Measurements from ENCODE around the gene OR8I2. TPM values are rescaled to one million over a fixed set of nuclear protein-coding genes. Genes with fewer than 3 reads are reported as not detected.
"Not testable (repeated sequence)": the region's sequence is repeated elsewhere in the genome, so short reads cannot be mapped to it uniquely, and the experiment has no call there.

Gene OR8I2
- total and polyA plus RNA-seq, 2 donors (not counting 1 experiment from before 2014, with no cell fraction given) = not detected

GRCh38 chr11:56122073-56122472 is 29.0 kb downstream of the OR8I2 start, which contains the start of gene OR8H3:
Gene OR8H3 (plus strand): TSS chr11:56122373. CDS start chr11:56122373, 0 bp downstream.
- Histone ChIP-seq H3K27me3 (ENCODE audit: control insufficient read depth, insufficient read depth, low read length) (no peaks in the 10 kb centered on the region), H3K79me2 (ENCODE audit: control insufficient read depth, insufficient read depth, low read length) (no peaks in the 10 kb centered on the region), H3K27ac (ENCODE audit: insufficient read depth, low read length) (no peak within 1 kb of the TSS), H3K9ac (ENCODE audit: insufficient read depth, low read length) (no peak within 1 kb of the TSS), H3K4me1 (ENCODE audit: control insufficient read depth, extremely low read depth, insufficient read depth, low read length) (no peaks in the 10 kb centered on the region), H4K20me1 (ENCODE audit: control insufficient read depth, extremely low read depth, insufficient read depth, low read length) (no peaks in the 10 kb centered on the region), H2AFZ (ENCODE audit: low read length) (no peak within 1 kb of the TSS), H3K9me3 (ENCODE audit: control insufficient read depth, insufficient read depth, low read depth, low read length) (no peaks in the 10 kb centered on the region), H3K4me3 (replicated peaks in 1 of 4; ENCODE audit: control extremely low read depth in 1 of 4, insufficient read depth in 1 of 4, low read depth in 3 of 4, low read length in 4 of 4) (no peak within 1 kb of the TSS), H3K36me3 (ENCODE audit: control insufficient read depth, insufficient read depth, low read length) (no peaks in the 10 kb centered on the region), H3K4me2 (ENCODE audit: extremely low read depth, insufficient read depth, low read length) (no peak within 1 kb of the TSS)
- DNase-seq (ENCODE audit: low read depth in 2 of 2) = no peak
- no peak for TF ChIP-seq EZH2 (IDR thresholded peaks at IDR 0.05; ENCODE audit: low read length, missing control alignments)
- no peak for TF ChIP-seq CTCF (conservative IDR thresholded peaks at IDR 0.05 in 1 of 2, IDR thresholded peaks at IDR 0.05 in 1 of 2; ENCODE audit: low read depth in 1 of 2, low read length in 2 of 2)

GRCh38 chr11:56140151-56140661 is 47.1 kb downstream of the OR8I2 start, which contains the start of gene OR8J3:
Gene OR8J3 (minus strand): TSS chr11:56140201. CDS start chr11:56137718, 2,483 bp downstream.
- TF ChIP-seq CTCF (conservative IDR thresholded peaks at IDR 0.05 in 1 of 2, IDR thresholded peaks at IDR 0.05 in 1 of 2; ENCODE audit: low read depth in 1 of 2, low read length in 2 of 2) (no peak), EZH2 (IDR thresholded peaks at IDR 0.05; ENCODE audit: low read length, missing control alignments) (no peak)
- H3K4me1 ChIP-seq (ENCODE audit: control insufficient read depth, extremely low read depth, insufficient read depth, low read length) = no peaks in the 10 kb centered on the region
- H3K4me3 ChIP-seq (replicated peaks in 1 of 4; ENCODE audit: control extremely low read depth in 1 of 4, insufficient read depth in 1 of 4, low read depth in 3 of 4, low read length in 4 of 4) = no peak within 1 kb of the TSS
- no peak within 1 kb of the TSS for H3K9ac ChIP-seq (ENCODE audit: insufficient read depth, low read length)
- H3K4me2 ChIP-seq (ENCODE audit: extremely low read depth, insufficient read depth, low read length) = no peak within 1 kb of the TSS
- no peaks in the 10 kb centered on the region for H3K9me3 ChIP-seq (ENCODE audit: control insufficient read depth, insufficient read depth, low read depth, low read length)
- no peaks in the 10 kb centered on the region for H4K20me1 ChIP-seq (ENCODE audit: control insufficient read depth, extremely low read depth, insufficient read depth, low read length)
- no peak within 1 kb of the TSS for H3K27ac ChIP-seq (ENCODE audit: insufficient read depth, low read length)
- no peaks in the 10 kb centered on the region for H3K36me3 ChIP-seq (ENCODE audit: control insufficient read depth, insufficient read depth, low read length)
- H3K27me3 ChIP-seq (ENCODE audit: control insufficient read depth, insufficient read depth, low read length) = no peaks in the 10 kb centered on the region
- H2AFZ ChIP-seq (ENCODE audit: low read length) = no peak within 1 kb of the TSS
- no peak for DNase-seq (ENCODE audit: low read depth in 2 of 2)
- H3K79me2 ChIP-seq (ENCODE audit: control insufficient read depth, insufficient read depth, low read length) = no peaks in the 10 kb centered on the region

GRCh38 chr11:56143681-56144080 is 50.6 kb downstream of the OR8I2 start:
- H3K4me1 ChIP-seq (ENCODE audit: control insufficient read depth, extremely low read depth, insufficient read depth, low read length); DNase-seq (ENCODE audit: low read depth in 2 of 2); H3K4me2 ChIP-seq (ENCODE audit: extremely low read depth, insufficient read depth, low read length); H4K20me1 ChIP-seq (ENCODE audit: control insufficient read depth, extremely low read depth, insufficient read depth, low read length); H2AFZ ChIP-seq (ENCODE audit: low read length); H3K4me3 ChIP-seq (replicated peaks in 1 of 4; ENCODE audit: control extremely low read depth in 1 of 4, insufficient read depth in 1 of 4, low read depth in 3 of 4, low read length in 4 of 4); H3K9ac ChIP-seq (ENCODE audit: insufficient read depth, low read length); H3K27me3 ChIP-seq (ENCODE audit: control insufficient read depth, insufficient read depth, low read length); H3K79me2 ChIP-seq (ENCODE audit: control insufficient read depth, insufficient read depth, low read length); H3K27ac ChIP-seq (ENCODE audit: insufficient read depth, low read length); H3K36me3 ChIP-seq (ENCODE audit: control insufficient read depth, insufficient read depth, low read length); H3K9me3 ChIP-seq (ENCODE audit: control insufficient read depth, insufficient read depth, low read depth, low read length): not testable (repeated sequence)

Other genes starting within 250 kb of the OR8I2 start
- gene TRIM51, start 210.0 kb upstream of the OR8I2 start, total RNA-seq = not detected in 2 replicates
- gene TRIM51, start 210.0 kb upstream of the OR8I2 start, polyA plus RNA-seq = not detected in 2 replicates
- not detected in 2 replicates for gene OR5W2, start 178.7 kb upstream of the OR8I2 start, total RNA-seq
- gene OR5W2, start 178.7 kb upstream of the OR8I2 start, polyA plus RNA-seq = not detected in 2 replicates
- not detected in 2 replicates for gene OR5I1, start 156.9 kb upstream of the OR8I2 start, total RNA-seq
- not detected in 2 replicates for gene OR5I1, start 156.9 kb upstream of the OR8I2 start, polyA plus RNA-seq
- not detected in 2 replicates for gene OR10AG1, start 123.4 kb upstream of the OR8I2 start, total RNA-seq
- gene OR10AG1, start 123.4 kb upstream of the OR8I2 start, polyA plus RNA-seq = not detected in 2 replicates
- gene OR5F1, start 98.7 kb upstream of the OR8I2 start, total RNA-seq = not detected in 2 replicates
- not detected in 2 replicates for gene OR5F1, start 98.7 kb upstream of the OR8I2 start, polyA plus RNA-seq
- not detected in 2 replicates for gene OR5AS1, start 65.7 kb upstream of the OR8I2 start, total RNA-seq
- gene OR5AS1, start 65.7 kb upstream of the OR8I2 start, polyA plus RNA-seq = not detected in 2 replicates
- not detected in 2 replicates for gene OR8H2, start 10.4 kb downstream of the OR8I2 start, total RNA-seq
- gene OR8H2, start 10.4 kb downstream of the OR8I2 start, polyA plus RNA-seq = not detected in 2 replicates
- not detected in 2 replicates for gene OR8H3, start 29.1 kb downstream of the OR8I2 start, total RNA-seq
- not detected in 2 replicates for gene OR8H3, start 29.1 kb downstream of the OR8I2 start, polyA plus RNA-seq
- gene OR8J3, start 46.9 kb downstream of the OR8I2 start, total RNA-seq = not detected in 2 replicates
- not detected in 2 replicates for gene OR8J3, start 46.9 kb downstream of the OR8I2 start, polyA plus RNA-seq
- gene OR8K5, start 67.0 kb downstream of the OR8I2 start, total RNA-seq = not detected in 2 replicates
- not detected in 2 replicates for gene OR8K5, start 67.0 kb downstream of the OR8I2 start, polyA plus RNA-seq
- not detected in 2 replicates for gene OR5J2, start 83.3 kb downstream of the OR8I2 start, total RNA-seq
- gene OR5J2, start 83.3 kb downstream of the OR8I2 start, polyA plus RNA-seq = not detected in 2 replicates
- gene OR5T2, start 140.9 kb downstream of the OR8I2 start, total RNA-seq = not detected in 2 replicates
- not detected in 2 replicates for gene OR5T2, start 140.9 kb downstream of the OR8I2 start, polyA plus RNA-seq
- gene OR5T3, start 158.9 kb downstream of the OR8I2 start, total RNA-seq = not detected in 2 replicates
- gene OR5T3, start 158.9 kb downstream of the OR8I2 start, polyA plus RNA-seq = not detected in 2 replicates
- gene OR5T1, start 180.8 kb downstream of the OR8I2 start, total RNA-seq = not detected in 2 replicates
- not detected in 2 replicates for gene OR5T1, start 180.8 kb downstream of the OR8I2 start, polyA plus RNA-seq
- not detected in 2 replicates for gene OR8H1, start 198.9 kb downstream of the OR8I2 start, total RNA-seq
- gene OR8H1, start 198.9 kb downstream of the OR8I2 start, polyA plus RNA-seq = not detected in 2 replicates
- not detected in 2 replicates for gene OR8K3, start 221.8 kb downstream of the OR8I2 start, total RNA-seq
- gene OR8K3, start 221.8 kb downstream of the OR8I2 start, polyA plus RNA-seq = not detected in 2 replicates

Measured in fibroblast of lung (primary cell).